Stimulated activated naive CD8-positive, alpha-beta T cell treated with anti-CD3 and anti-CD28 coated beads, Interleukin-15, Interleukin-2, amounts not matched to agents 100 ng/mL and 50 ng/mL, for 24 hours (primary cell): ENCODE results near the gene ICA1.

Experiments
- H3K27ac Mint-ChIP-seq: one replicate; pipeline ENCODE4 v1.8.0; 2021; ENCODE audit warnings: mild to moderate bottlenecking, mixed read lengths
- H3K27me3 Mint-ChIP-seq: one replicate; pipeline ENCODE4 v1.8.0; 2021; ENCODE audit warnings: mixed read lengths
- H3K36me3 Mint-ChIP-seq: one replicate; pipeline ENCODE4 v1.8.0; 2021; ENCODE audit warnings: low read depth, mixed read lengths
- H3K4me1 Mint-ChIP-seq: one replicate; pipeline ENCODE4 v1.8.0; 2021; ENCODE audit warnings: low read depth, mixed read lengths
- H3K4me3 Mint-ChIP-seq: one replicate; pipeline ENCODE4 v1.8.0; 2021; ENCODE audit warnings: mild to moderate bottlenecking, mixed read lengths
- H3K9me3 Mint-ChIP-seq: one replicate; pipeline ENCODE4 v1.8.0; 2021; ENCODE audit warnings: mixed read lengths

Gene ICA1

GRCh38 chr7:8221567-8221966, 40.4 kb downstream of the ICA1 start:
- Mint-ChIP-seq H3K4me3 (no peak overlapping the region), H3K27me3 (peaks cover 9% of the 10 kb centered on the region), H3K4me1 (peaks cover 3% of the 10 kb centered on the region), H3K27ac (no peak overlapping the region), H3K9me3 (no peaks in the 10 kb centered on the region), H3K36me3 (no peaks in the 10 kb centered on the region)

- no peak overlapping the region for H3K4me3 Mint-ChIP-seq
- peaks cover 4% of the 10 kb centered on the region for H3K27me3 Mint-ChIP-seq
- no peaks in the 10 kb centered on the region for H3K36me3 Mint-ChIP-seq
- H3K27ac Mint-ChIP-seq = no peak overlapping the region
- peaks cover 3% of the 10 kb centered on the region for H3K4me1 Mint-ChIP-seq
- no peaks in the 10 kb centered on the region for H3K9me3 Mint-ChIP-seq
Observed at GRCh38 chr7:8221101-8221495, 40.9 kb downstream of the ICA1 start.

GRCh38 chr7:8220376-8221100, 41.4 kb downstream of the ICA1 start:
- H3K27me3 Mint-ChIP-seq = no peaks in the 10 kb centered on the region
- no peak overlapping the region for H3K27ac Mint-ChIP-seq
- H3K9me3 Mint-ChIP-seq = no peaks in the 10 kb centered on the region
- no peaks in the 10 kb centered on the region for H3K36me3 Mint-ChIP-seq
- no peak overlapping the region for H3K4me3 Mint-ChIP-seq
- peaks cover 3% of the 10 kb centered on the region for H3K4me1 Mint-ChIP-seq

GRCh38 chr7:8217200-8218068, 44.5 kb downstream of the ICA1 start:
- Mint-ChIP-seq H3K4me3 (no peak overlapping the region), H3K27ac (no peak overlapping the region), H3K36me3 (no peaks in the 10 kb centered on the region), H3K9me3 (no peaks in the 10 kb centered on the region), H3K4me1 (peaks cover 3% of the 10 kb centered on the region), H3K27me3 (no peaks in the 10 kb centered on the region)

- Mint-ChIP-seq H3K27me3 (no peaks in the 10 kb centered on the region), H3K27ac (no peak overlapping the region), H3K4me3 (no peak overlapping the region), H3K36me3 (no peaks in the 10 kb centered on the region), H3K9me3 (no peaks in the 10 kb centered on the region), H3K4me1 (peaks cover 3% of the 10 kb centered on the region)
Observed at GRCh38 chr7:8216334-8216690, 45.7 kb downstream of the ICA1 start.

GRCh38 chr7:8215648-8216333, 46.2 kb downstream of the ICA1 start:
- H3K27ac Mint-ChIP-seq = no peak overlapping the region
- no peaks in the 10 kb centered on the region for H3K36me3 Mint-ChIP-seq
- peaks cover 3% of the 10 kb centered on the region for H3K4me1 Mint-ChIP-seq
- no peak overlapping the region for H3K4me3 Mint-ChIP-seq
- no peaks in the 10 kb centered on the region for H3K9me3 Mint-ChIP-seq
- no peaks in the 10 kb centered on the region for H3K27me3 Mint-ChIP-seq

GRCh38 chr7:8214244-8214824, 47.6 kb downstream of the ICA1 start:
- Mint-ChIP-seq H3K4me3 (no peak overlapping the region), H3K27ac (no peak overlapping the region), H3K27me3 (no peaks in the 10 kb centered on the region), H3K9me3 (no peaks in the 10 kb centered on the region), H3K36me3 (no peaks in the 10 kb centered on the region), H3K4me1 (peaks cover 3% of the 10 kb centered on the region)

GRCh38 chr7:8213381-8213780, 48.6 kb downstream of the ICA1 start:
- H3K27me3 Mint-ChIP-seq = no peaks in the 10 kb centered on the region
- H3K36me3 Mint-ChIP-seq = no peaks in the 10 kb centered on the region
- H3K4me1 Mint-ChIP-seq = peaks cover 3% of the 10 kb centered on the region
- H3K4me3 Mint-ChIP-seq = no peak overlapping the region
- H3K9me3 Mint-ChIP-seq = no peaks in the 10 kb centered on the region
- H3K27ac Mint-ChIP-seq = no peak overlapping the region

GRCh38 chr7:8212638-8213037, 49.3 kb downstream of the ICA1 start:
- Mint-ChIP-seq H3K9me3 (no peaks in the 10 kb centered on the region), H3K27ac (no peak overlapping the region), H3K27me3 (no peaks in the 10 kb centered on the region), H3K36me3 (no peaks in the 10 kb centered on the region), H3K4me3 (no peak overlapping the region), H3K4me1 (peaks cover 3% of the 10 kb centered on the region)

- no peaks in the 10 kb centered on the region for H3K4me1 Mint-ChIP-seq
Observed at GRCh38 chr7:8211725-8212096, 50.3 kb downstream of the ICA1 start.

GRCh38 chr7:8210845-8211724, 50.9 kb downstream of the ICA1 start:
- H3K36me3 Mint-ChIP-seq = no peaks in the 10 kb centered on the region
- H3K4me3 Mint-ChIP-seq = no peak overlapping the region
- no peaks in the 10 kb centered on the region for H3K4me1 Mint-ChIP-seq
- no peak overlapping the region for H3K27ac Mint-ChIP-seq
- H3K9me3 Mint-ChIP-seq = no peaks in the 10 kb centered on the region
- H3K27me3 Mint-ChIP-seq = peaks cover 5% of the 10 kb centered on the region

More at GRCh38 chr7:8211725-8212096, 50.3 kb downstream of the ICA1 start:
- Mint-ChIP-seq H3K27me3 (peaks cover 2% of the 10 kb centered on the region), H3K36me3 (no peaks in the 10 kb centered on the region), H3K4me3 (no peak overlapping the region), H3K27ac (no peak overlapping the region), H3K9me3 (no peaks in the 10 kb centered on the region)

GRCh38 chr7:8209353-8209752, 52.6 kb downstream of the ICA1 start:
- Mint-ChIP-seq H3K27ac (no peak overlapping the region), H3K4me1 (no peaks in the 10 kb centered on the region), H3K4me3 (no peak overlapping the region), H3K9me3 (no peaks in the 10 kb centered on the region), H3K36me3 (no peaks in the 10 kb centered on the region), H3K27me3 (peaks cover 5% of the 10 kb centered on the region)

- Mint-ChIP-seq H3K27ac (no peak overlapping the region), H3K36me3 (no peaks in the 10 kb centered on the region), H3K4me1 (no peaks in the 10 kb centered on the region), H3K27me3 (peaks cover 6% of the 10 kb centered on the region), H3K9me3 (no peaks in the 10 kb centered on the region), H3K4me3 (no peak overlapping the region)
Observed at GRCh38 chr7:8208816-8209215, 53.2 kb downstream of the ICA1 start.

- H3K36me3 Mint-ChIP-seq = no peaks in the 10 kb centered on the region
- H3K27ac Mint-ChIP-seq = no peak overlapping the region
- H3K4me3 Mint-ChIP-seq = no peak overlapping the region
- H3K27me3 Mint-ChIP-seq = peaks cover 8% of the 10 kb centered on the region
- H3K4me1 Mint-ChIP-seq = peaks cover 4% of the 10 kb centered on the region
- no peaks in the 10 kb centered on the region for H3K9me3 Mint-ChIP-seq
Observed at GRCh38 chr7:8206956-8207355, 55.0 kb downstream of the ICA1 start.
